ENCODE results near the gene DGKI. TPM values are rescaled to one million over a fixed set of nuclear protein-coding genes. Genes with fewer than 3 reads are reported as not detected.

Gene DGKI
- total and polyA plus RNA-seq, 2 experiments from 2014 or later: 0.16 to 1.0 TPM

DNA sequence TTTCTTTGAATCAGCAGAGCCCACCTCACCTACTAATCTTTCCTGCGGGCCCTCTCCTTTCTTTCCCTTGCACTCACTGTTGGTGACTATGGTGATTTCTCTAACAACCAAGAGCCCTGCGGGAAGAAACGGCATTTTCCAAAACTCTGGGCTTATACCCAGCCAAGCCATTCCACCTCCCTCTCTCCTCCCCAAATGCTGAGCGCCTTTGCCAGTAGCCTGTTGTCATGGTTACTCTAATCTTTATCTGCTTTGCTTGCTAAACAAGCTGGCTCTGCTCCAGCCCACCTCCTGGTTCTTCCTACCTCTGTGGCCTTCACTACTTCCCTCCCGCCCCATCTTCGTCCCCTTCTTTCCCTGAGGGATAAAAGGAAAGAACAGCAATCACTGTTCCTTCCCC, 86.7 kb downstream of the DGKI start:
- DNase-seq (ENCODE audit: low spot score): peak; percentile 52
- Histone ChIP-seq H3K79me2 (replicated peaks; ENCODE audit: insufficient read depth) (no peaks in the 10 kb centered on the region), H4K20me1 (replicated peaks; ENCODE audit: insufficient read depth) (no peaks in the 10 kb centered on the region), H3K4me2 (no peak overlapping the region), H3K27me3 (ENCODE audit: insufficient read depth) (no peaks in the 10 kb centered on the region), H2AFZ (no peak overlapping the region; the same call in 1 of the 2 replicates), H3K27ac (ENCODE audit: low read depth) (no peak overlapping the region), H3K9me2 (ENCODE audit: insufficient read depth) (peaks cover 24% of the 10 kb centered on the region), H3K36me3 (ENCODE audit: insufficient read depth) (no peaks in the 10 kb centered on the region), H3F3A (replicated peaks; ENCODE audit: low read depth) (no peaks in the 10 kb centered on the region), H3K4me1 (ENCODE audit: insufficient read depth) (peaks cover 3% of the 10 kb centered on the region; the same call in 1 of the 2 replicates), H3K4me3 (no peak overlapping the region)
- peak; percentile 66 for ATAC-seq
- no peak overlapping the region for H3K4me3 Mint-ChIP-seq
- H3K27ac Mint-ChIP-seq: no peak overlapping the region
- H3K36me3 Mint-ChIP-seq (ENCODE audit: low read depth): no peaks in the 10 kb centered on the region
- peaks cover 7% of the 10 kb centered on the region for H3K4me1 Mint-ChIP-seq
- H3K27me3 Mint-ChIP-seq (ENCODE audit: insufficient read depth, low read depth, poor library complexity): peaks cover 6% of the 10 kb centered on the region
- no peaks in the 10 kb centered on the region; the same call in 2 of the 3 replicates for H3K9me3 Mint-ChIP-seq
- TF ChIP-seq CREB1 (CRISPR knock-in tag; IDR thresholded peaks at IDR 0.05; ENCODE audit: low read depth) (no peak), REST (IDR thresholded peaks at IDR 0.05; ENCODE audit: unreplicated experiment) (no peak), ETS1 (IDR thresholded peaks at IDR 0.05) (no peak), POLR2AphosphoS5 (IDR thresholded peaks at IDR 0.05; ENCODE audit: low read depth) (no peak), ZNF462 (CRISPR knock-in tag; IDR thresholded peaks at IDR 0.05) (no peak), JUNB (IDR thresholded peaks at IDR 0.05; ENCODE audit: unreplicated experiment) (no peak), ZNF331 (CRISPR knock-in tag; IDR thresholded peaks at IDR 0.05; ENCODE audit: low read depth) (no peak), CTCF (conservative IDR thresholded peaks at IDR 0.05; ENCODE audit: low read depth in 2 of 2) (no peak), EZH2 (IDR thresholded peaks at IDR 0.05; ENCODE audit: low read depth, unreplicated experiment) (no peak), ZNF114 (CRISPR knock-in tag; IDR thresholded peaks at IDR 0.05) (no peak), NANOG (IDR thresholded peaks at IDR 0.05; ENCODE audit: borderline replicate concordance) (no peak)

All from GM23338 (cell line).